ENCODE results near the gene SLC26A11.
"Not testable (repeated sequence)": the region's sequence is repeated elsewhere in the genome, so short reads cannot be mapped to it uniquely, and the experiment has no call there.

SLC26A11 gene

DNA sequence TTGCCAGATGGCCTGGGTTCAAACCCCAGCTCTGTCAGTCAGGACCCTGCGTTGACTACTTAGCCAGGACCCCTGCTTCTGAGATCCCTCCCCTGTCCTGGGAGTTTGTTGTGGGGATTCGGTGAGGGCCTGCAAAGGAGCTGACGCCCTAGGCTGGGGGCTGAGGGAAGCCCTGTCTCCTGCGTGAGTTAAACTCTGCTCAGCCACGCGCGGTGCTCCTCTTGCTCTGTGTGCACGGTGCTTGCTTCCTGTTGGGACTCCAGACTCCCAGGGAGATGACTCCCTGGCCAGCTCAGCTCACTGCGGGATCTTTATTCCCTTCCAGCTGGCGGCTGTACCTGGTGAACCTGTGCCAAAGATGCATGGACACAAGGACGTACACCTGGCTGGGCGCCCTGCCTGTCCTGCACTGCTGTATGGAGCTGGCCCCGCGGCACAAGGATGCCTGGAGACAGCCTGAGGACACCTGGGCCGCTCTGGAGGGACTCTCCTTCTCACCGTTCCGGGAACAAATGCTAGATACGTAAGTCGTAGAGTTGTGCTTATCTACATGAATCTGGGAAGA, 77.9 kb downstream of the SLC26A11 start:
- no peaks in the 10 kb centered on the region for H4K20me1 ChIP-seq (ENCODE audit: low read depth, low read length)
- no peaks in the 10 kb centered on the region for H3K36me3 ChIP-seq (ENCODE audit: low read length)
- no peaks in the 10 kb centered on the region for H3K27me3 ChIP-seq (ENCODE audit: low read length)
- no peak overlapping the region for H3K27ac ChIP-seq (ENCODE audit: low read depth, low read length)
- H3K9ac ChIP-seq (ENCODE audit: low read length) = no peak overlapping the region
- no peak overlapping the region for H3K4me2 ChIP-seq (ENCODE audit: low read depth, low read length, poor library complexity, severe bottlenecking)
- no peak overlapping the region for H2AFZ ChIP-seq (ENCODE audit: low read depth, low read length, severe bottlenecking)
- H3F3A ChIP-seq (ENCODE audit: insufficient read depth) = no peaks in the 10 kb centered on the region
- H3K79me2 ChIP-seq (ENCODE audit: insufficient read depth, low read length) = no peaks in the 10 kb centered on the region
- H3K9me2 ChIP-seq (replicated peaks; ENCODE audit: insufficient read depth, low read length) = no peaks in the 10 kb centered on the region
- TF ChIP-seq, protein P1, sequence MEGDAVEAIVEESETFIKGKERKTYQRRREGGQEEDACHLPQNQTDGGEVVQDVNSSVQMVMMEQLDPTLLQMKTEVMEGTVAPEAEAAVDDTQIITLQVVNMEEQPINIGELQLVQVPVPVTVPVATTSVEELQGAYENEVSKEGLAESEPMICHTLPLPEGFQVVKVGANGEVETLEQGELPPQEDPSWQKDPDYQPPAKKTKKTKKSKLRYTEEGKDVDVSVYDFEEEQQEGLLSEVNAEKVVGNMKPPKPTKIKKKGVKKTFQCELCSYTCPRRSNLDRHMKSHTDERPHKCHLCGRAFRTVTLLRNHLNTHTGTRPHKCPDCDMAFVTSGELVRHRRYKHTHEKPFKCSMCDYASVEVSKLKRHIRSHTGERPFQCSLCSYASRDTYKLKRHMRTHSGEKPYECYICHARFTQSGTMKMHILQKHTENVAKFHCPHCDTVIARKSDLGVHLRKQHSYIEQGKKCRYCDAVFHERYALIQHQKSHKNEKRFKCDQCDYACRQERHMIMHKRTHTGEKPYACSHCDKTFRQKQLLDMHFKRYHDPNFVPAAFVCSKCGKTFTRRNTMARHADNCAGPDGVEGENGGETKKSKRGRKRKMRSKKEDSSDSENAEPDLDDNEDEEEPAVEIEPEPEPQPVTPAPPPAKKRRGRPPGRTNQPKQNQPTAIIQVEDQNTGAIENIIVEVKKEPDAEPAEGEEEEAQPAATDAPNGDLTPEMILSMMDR (IDR thresholded peaks at IDR 0.05; ENCODE audit: insufficient read depth, low read length, poor library complexity, severe bottlenecking) = no peak
- no peak for TF ChIP-seq EZH2phosphoT487 (conservative IDR thresholded peaks at IDR 0.05; ENCODE audit: low read length)
- no peak overlapping the region for H3K4me3 ChIP-seq (ENCODE audit: insufficient read depth, low read length, poor library complexity, severe bottlenecking)
- H3K9me3 ChIP-seq (ENCODE audit: insufficient read depth, low read length) = no peaks in the 10 kb centered on the region

DNA sequence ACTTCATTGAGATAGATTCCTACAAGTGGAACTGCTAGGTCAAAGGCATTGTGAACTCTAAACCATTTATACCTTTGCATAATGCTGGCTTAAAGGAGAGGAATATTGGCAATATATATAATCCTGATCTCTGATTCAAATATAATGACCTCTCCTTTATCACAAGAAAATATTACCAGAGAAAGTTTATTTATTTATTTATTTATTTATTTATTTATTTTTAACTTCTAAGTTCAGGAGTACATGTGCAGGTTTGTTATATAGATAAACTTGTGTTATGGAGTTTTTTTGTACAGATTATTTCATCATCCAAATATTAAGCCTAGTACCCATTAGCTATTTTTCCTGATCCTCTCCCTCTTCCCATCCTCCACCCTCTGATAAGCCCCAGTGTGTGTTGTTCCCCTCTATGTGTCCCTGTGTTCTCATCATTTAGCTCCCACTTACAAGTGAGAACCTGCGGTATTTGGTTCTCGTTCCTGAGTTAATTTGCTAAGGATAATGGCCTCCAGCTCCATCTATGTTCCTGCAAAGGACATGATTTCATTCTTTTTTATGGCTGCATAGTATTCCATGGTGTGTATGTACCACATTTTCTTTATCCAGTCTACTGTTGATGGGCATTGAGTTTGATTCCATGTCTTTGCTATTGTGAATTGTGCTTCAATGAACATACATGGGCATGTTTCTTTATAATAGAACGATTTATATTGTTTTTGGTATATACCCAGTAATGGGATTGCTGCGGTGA, 79.3 kb downstream of the SLC26A11 start:
- H4K20me1 ChIP-seq (ENCODE audit: low read depth, low read length); H3K9me3 ChIP-seq (ENCODE audit: insufficient read depth, low read length); H3K9ac ChIP-seq (ENCODE audit: low read length); H3K27ac ChIP-seq (ENCODE audit: low read depth, low read length); H3K36me3 ChIP-seq (ENCODE audit: low read length); H2AFZ ChIP-seq (ENCODE audit: low read depth, low read length, severe bottlenecking); H3K4me2 ChIP-seq (ENCODE audit: low read depth, low read length, poor library complexity, severe bottlenecking); H3K27me3 ChIP-seq (ENCODE audit: low read length); H3K79me2 ChIP-seq (ENCODE audit: insufficient read depth, low read length); H3F3A ChIP-seq (ENCODE audit: insufficient read depth); H3K9me2 ChIP-seq (replicated peaks; ENCODE audit: insufficient read depth, low read length); H3K4me3 ChIP-seq (ENCODE audit: insufficient read depth, low read length, poor library complexity, severe bottlenecking): not testable (repeated sequence)

DNA sequence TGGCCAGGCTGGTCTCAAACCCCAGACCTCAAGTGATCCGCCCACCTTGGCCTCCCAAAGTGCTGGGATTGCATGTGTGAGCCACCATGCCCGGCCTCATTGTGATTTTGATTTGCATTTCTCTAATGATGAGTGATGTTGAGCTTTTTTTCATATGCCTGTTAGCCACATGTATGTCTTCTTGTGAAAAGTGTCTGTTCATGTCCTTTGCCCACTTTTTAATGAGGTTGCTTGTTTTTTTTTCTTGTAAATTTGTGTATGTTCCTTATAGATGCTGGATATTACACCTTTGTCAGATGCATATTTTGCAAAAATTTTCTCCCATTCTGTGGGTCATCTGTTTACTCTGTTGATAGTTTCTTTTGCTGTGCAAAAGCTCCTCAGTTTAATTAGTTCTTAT, 80.5 kb downstream of the SLC26A11 start:
- H3K79me2 ChIP-seq (ENCODE audit: insufficient read depth, low read length); H3F3A ChIP-seq (ENCODE audit: insufficient read depth); H3K36me3 ChIP-seq (ENCODE audit: low read length); H3K9ac ChIP-seq (ENCODE audit: low read length); H3K4me2 ChIP-seq (ENCODE audit: low read depth, low read length, poor library complexity, severe bottlenecking); H3K9me2 ChIP-seq (replicated peaks; ENCODE audit: insufficient read depth, low read length); H3K9me3 ChIP-seq (ENCODE audit: insufficient read depth, low read length); H3K27ac ChIP-seq (ENCODE audit: low read depth, low read length); H3K27me3 ChIP-seq (ENCODE audit: low read length); H2AFZ ChIP-seq (ENCODE audit: low read depth, low read length, severe bottlenecking); H4K20me1 ChIP-seq (ENCODE audit: low read depth, low read length); H3K4me3 ChIP-seq (ENCODE audit: insufficient read depth, low read length, poor library complexity, severe bottlenecking): not testable (repeated sequence)
